HCT116 (cell line): ENCODE results near the gene RHBDD2. TPM values are rescaled to one million over a fixed set of nuclear protein-coding genes. Genes with fewer than 3 reads are reported as not detected.

ENCODE experiments used
- ATAC-seq: fragments of 200-7000 bp; cut with Tn5 transposase; 2 replicates; pipeline ENCODE4 v1.9.1; 2020; ENCODE audit warnings: mild to moderate bottlenecking, moderate library complexity
- BruUV-seq: library from RNA; stranded (reverse); fragments of 400-500 nt; replicated peaks from 2 replicates; lab custom pipeline; 2021; lab: Mats Ljungman, UMichigan
- CTCF ChIA-PET: fragments of 300-600 bp; sonication (Branson Sonifier 250); formaldehyde crosslinking; loops from one replicate; lab custom pipeline; 2021; ENCODE audit warnings: antibody characterized with exemption; lab: Charles Lee
- POLR2A ChIA-PET: fragments of 300-600, 350-600 bp; sonication (Branson Sonifier 250); formaldehyde crosslinking; loops from one replicate; lab custom pipeline; 2021; ENCODE audit warnings: antibody characterized with exemption; lab: Charles Lee
- RAD21 ChIA-PET, 2 experiments: fragments of 300-600 bp; sonication (Branson Sonifier 250); formaldehyde crosslinking; loops; one replicate each; lab custom pipeline; 2023; ENCODE audit warnings: low total read pairs in 2 of 2; ENCODE audit not compliant: uncharacterized antibody in 2 of 2, unreplicated experiment in 2 of 2, low non-redundant PET in 1 of 2; lab: Charles Lee
- DNase-seq: peaks from one replicate; pipeline ENCODE4 v3.0.0-alpha.2; 2010; ENCODE audit warnings: low read depth, low spot score
- H2AFZ ChIP-seq: fragments of 200-600 bp; shearing (Covaris generic), sonication (generic); 2 replicates; pipeline ENCODE4 v1.6.1; 2017; ENCODE audit warnings: low read depth, mixed run types, mixed read lengths, antibody characterized with exemption, low read length; ENCODE audit not compliant: poor library complexity, severe bottlenecking
- H3K27ac ChIP-seq: 2 replicates; pipeline ENCODE4 v1.5.1; 2012; ENCODE audit warnings: low read depth, low read length
- H3K27me3 ChIP-seq: fragments of 200-600 bp; sonication (generic); 2 replicates; pipeline ENCODE4 v1.6.1; 2016; ENCODE audit warnings: mixed run types, low read length, mixed read lengths; ENCODE audit not compliant: insufficient read depth
- H3K36me3 ChIP-seq, 2 experiments: fragments of 200-500 bp in 1 of 2; fragments of 200-600 bp in 1 of 2; sonication (Bioruptor generic) in 1 of 2; sonication (generic) in 1 of 2; 2 replicates each; pipeline versions ENCODE4 v1.5.1 to v1.6.1; 2014 to 2016; ENCODE audit warnings: low read length in 2 of 2, inconsistent platforms in 1 of 2, mixed read lengths in 1 of 2, mixed run types in 1 of 2; ENCODE audit not compliant: insufficient read depth in 2 of 2, control insufficient read depth in 1 of 2
- H3K4me1 ChIP-seq, 2 experiments: fragments of 200-600 bp in 1 of 2; sonication (generic) in 1 of 2; 2 replicates each; pipeline versions ENCODE4 v1.5.1 to v1.6.1; 2012 to 2017; ENCODE audit warnings: low read length in 2 of 2, inconsistent platforms in 1 of 2, mild to moderate bottlenecking in 1 of 2, mixed read lengths in 1 of 2, mixed run types in 1 of 2, moderate library complexity in 1 of 2; ENCODE audit not compliant: insufficient read depth in 2 of 2, control insufficient read depth in 1 of 2
- H3K4me2 ChIP-seq: fragments of 200-600 bp; sonication (generic); 2 replicates; pipeline ENCODE4 v1.6.1; 2017; ENCODE audit warnings: mixed run types, low read length, mixed read lengths
- H3K4me3 ChIP-seq, 2 experiments: fragments of 200-600 bp in 1 of 2; sonication (generic) in 1 of 2; replicated peaks in 1 of 2; 2 replicates each; pipeline ENCODE4 v1.5.1; 2011 to 2016; ENCODE audit warnings: low read length in 2 of 2, control low read depth in 1 of 2, low read depth in 1 of 2, mild to moderate bottlenecking in 1 of 2, mixed read lengths in 1 of 2, mixed run types in 1 of 2
- H3K79me2 ChIP-seq: fragments of 200-600 bp; sonication (generic); 2 replicates; pipeline ENCODE4 v1.6.1; 2017; ENCODE audit warnings: mild to moderate bottlenecking, mixed run types, low read length, moderate library complexity, mixed read lengths; ENCODE audit not compliant: insufficient read depth
- H3K9ac ChIP-seq: fragments of 200-600 bp; sonication (generic); 2 replicates; pipeline ENCODE4 v1.6.1; 2016; ENCODE audit warnings: low read length, mixed read lengths
- H3K9me2 ChIP-seq: fragments of 200-600 bp; sonication (generic), shearing (Covaris generic); 2 replicates; pipeline ENCODE4 v1.6.1; 2017; ENCODE audit warnings: mixed run types, mild to moderate bottlenecking, moderate library complexity; ENCODE audit not compliant: insufficient read depth
- H3K9me3 ChIP-seq, 2 experiments: fragments of 200-500 bp in 1 of 2; fragments of 200-600 bp in 1 of 2; sonication (Bioruptor generic) in 1 of 2; sonication (generic) in 1 of 2; 2 replicates each; pipeline ENCODE4 v1.6.1; 2014 to 2017; ENCODE audit warnings: low read length in 2 of 2, mixed read lengths in 2 of 2, inconsistent platforms in 1 of 2, low read depth in 1 of 2, mild to moderate bottlenecking in 1 of 2, mixed run types in 1 of 2, moderate library complexity in 1 of 2; ENCODE audit not compliant: control insufficient read depth in 1 of 2, insufficient read depth in 1 of 2
- H4K20me1 ChIP-seq: fragments of 200-600 bp; sonication (generic), shearing (Covaris generic); 2 replicates; pipeline ENCODE4 v1.6.1; 2017; ENCODE audit warnings: mixed run types, mild to moderate bottlenecking, moderate library complexity; ENCODE audit not compliant: insufficient read depth
- EGR1 ChIP-seq: IDR thresholded peaks from 2 replicates; pipeline ENCODE4 v1.6.1; 2012; ENCODE audit warnings: low read depth
- ELF1 ChIP-seq: IDR thresholded peaks from 2 replicates; pipeline ENCODE4 v1.6.1; 2012; ENCODE audit warnings: low read depth, borderline replicate concordance
- EZH2 ChIP-seq: fragments of 200-600 bp; sonication (generic); IDR thresholded peaks from 2 replicates; pipeline ENCODE4 v1.6.1; 2017; ENCODE audit warnings: antibody characterized with exemption, mixed run types
- FOSL1 ChIP-seq: IDR thresholded peaks from 2 replicates; pipeline ENCODE4 v1.6.1; 2012; ENCODE audit warnings: low read depth
- JUND ChIP-seq: IDR thresholded peaks from 2 replicates; pipeline ENCODE4 v1.6.1; 2012
- POLR2A ChIP-seq: IDR thresholded peaks from 2 replicates; pipeline ENCODE4 v1.7.0; 2011; ENCODE audit warnings: borderline replicate concordance; ENCODE audit not compliant: insufficient read depth, insufficient read length; ENCODE audit errors: extremely low read depth
- RAD21 ChIP-seq: IDR thresholded peaks from 2 replicates; pipeline ENCODE4 v1.6.1; 2012; ENCODE audit warnings: low read depth, mild to moderate bottlenecking
- SIN3A ChIP-seq: IDR thresholded peaks from 2 replicates; pipeline ENCODE4 v1.6.1; 2012; ENCODE audit warnings: low read depth
- SP1 ChIP-seq: IDR thresholded peaks from 2 replicates; pipeline ENCODE4 v1.6.1; 2012; ENCODE audit warnings: low read depth
- SRF ChIP-seq: IDR thresholded peaks from 2 replicates; pipeline ENCODE4 v1.6.1; 2012; ENCODE audit warnings: low read depth
- TCF7L2 ChIP-seq: IDR thresholded peaks from 2 replicates; pipeline ENCODE4 v1.7.0; 2011; ENCODE audit warnings: borderline replicate concordance, inconsistent platforms; ENCODE audit not compliant: insufficient read depth, insufficient read length; ENCODE audit errors: extremely low read depth
- YY1 ChIP-seq: IDR thresholded peaks from 2 replicates; pipeline ENCODE4 v1.6.1; 2011; ENCODE audit warnings: low read length, low read depth, moderate library complexity, mild to moderate bottlenecking; ENCODE audit not compliant: insufficient replicate concordance; ENCODE audit errors: extremely low read depth
- ZFX ChIP-seq: fragments of 450-650 bp; IDR thresholded peaks from 2 replicates; pipeline ENCODE4 v1.6.1; 2017
- ZNF274 ChIP-seq: fragments of 200-500 bp; sonication (Bioruptor generic); IDR thresholded peaks from 2 replicates; pipeline ENCODE4 v1.6.1; 2014; ENCODE audit warnings: mild to moderate bottlenecking, low read depth, low read length, inconsistent platforms
- intact Hi-C: fragments of 100-400 bp; cut with micrococcal nuclease; formaldehyde crosslinking; loops from 2 replicates; pipeline ENCODE4 v1.10.0; 2022
- total RNA-seq: library from RNA; stranded (reverse); gene quantifications from one replicate; pipeline ENCODE4 v1.2.1, GENCODE V29; 2021; ENCODE audit not compliant: unreplicated experiment
- TF ChIP-seq, protein P1 (sequence below): IDR thresholded peaks from 2 replicates; pipeline ENCODE4 v1.6.1; 2012
- TF ChIP-seq, protein P2 (sequence below), 3 experiments: fragments of 200-600 bp in 1 of 3; sonication (generic) in 1 of 3; IDR thresholded peaks in 2 of 3; conservative IDR thresholded peaks in 1 of 3; 2 replicates each; pipeline ENCODE4 v1.5.1; 2012 to 2017; ENCODE audit warnings: low read depth in 2 of 3, low read length in 2 of 3, antibody characterized with exemption in 1 of 3, borderline replicate concordance in 1 of 3, control low read depth in 1 of 3, mild to moderate bottlenecking in 1 of 3, mixed read lengths in 1 of 3, mixed run types in 1 of 3, moderate library complexity in 1 of 3; ENCODE audit not compliant: insufficient read depth in 1 of 3

Gene RHBDD2
- total RNA-seq, 1 experiment from 2014 or later, result 42.9 TPM

DNA sequence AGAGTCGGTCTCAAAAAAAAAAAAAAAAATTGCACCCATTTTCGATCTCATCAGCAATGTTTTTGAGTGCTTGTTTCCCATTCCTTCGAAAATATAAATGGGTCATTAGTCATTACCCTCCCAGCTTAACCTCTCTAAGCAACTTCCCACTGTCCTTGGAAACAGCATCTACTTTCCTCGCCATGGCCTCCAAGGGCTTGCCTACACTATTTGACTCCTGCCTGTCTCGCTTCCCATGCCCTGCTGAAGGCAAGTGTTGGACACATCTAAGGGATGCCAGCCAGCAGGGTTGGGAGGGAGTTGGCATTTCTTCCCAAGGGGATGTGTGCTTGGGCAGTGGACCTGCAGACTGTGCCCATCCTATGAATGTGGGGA lies 12.7 kb upstream of the RHBDD2 start:
- H3K79me2 ChIP-seq, result no peaks in the 10 kb centered on the region
- TF ChIP-seq RAD21 (no peak), SP1 (no peak), TCF7L2 (no peak), EZH2 (no peak), FOSL1 (no peak), SRF (no peak), JUND (no peak), ELF1 (no peak), EGR1 (no peak), SIN3A (no peak), ZNF274 (no peak), YY1 (no peak), POLR2A (no peak), ZFX (no peak)
- TF ChIP-seq, protein P1, sequence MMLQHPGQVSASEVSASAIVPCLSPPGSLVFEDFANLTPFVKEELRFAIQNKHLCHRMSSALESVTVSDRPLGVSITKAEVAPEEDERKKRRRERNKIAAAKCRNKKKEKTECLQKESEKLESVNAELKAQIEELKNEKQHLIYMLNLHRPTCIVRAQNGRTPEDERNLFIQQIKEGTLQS, result no peak
- TF ChIP-seq, protein P2, sequence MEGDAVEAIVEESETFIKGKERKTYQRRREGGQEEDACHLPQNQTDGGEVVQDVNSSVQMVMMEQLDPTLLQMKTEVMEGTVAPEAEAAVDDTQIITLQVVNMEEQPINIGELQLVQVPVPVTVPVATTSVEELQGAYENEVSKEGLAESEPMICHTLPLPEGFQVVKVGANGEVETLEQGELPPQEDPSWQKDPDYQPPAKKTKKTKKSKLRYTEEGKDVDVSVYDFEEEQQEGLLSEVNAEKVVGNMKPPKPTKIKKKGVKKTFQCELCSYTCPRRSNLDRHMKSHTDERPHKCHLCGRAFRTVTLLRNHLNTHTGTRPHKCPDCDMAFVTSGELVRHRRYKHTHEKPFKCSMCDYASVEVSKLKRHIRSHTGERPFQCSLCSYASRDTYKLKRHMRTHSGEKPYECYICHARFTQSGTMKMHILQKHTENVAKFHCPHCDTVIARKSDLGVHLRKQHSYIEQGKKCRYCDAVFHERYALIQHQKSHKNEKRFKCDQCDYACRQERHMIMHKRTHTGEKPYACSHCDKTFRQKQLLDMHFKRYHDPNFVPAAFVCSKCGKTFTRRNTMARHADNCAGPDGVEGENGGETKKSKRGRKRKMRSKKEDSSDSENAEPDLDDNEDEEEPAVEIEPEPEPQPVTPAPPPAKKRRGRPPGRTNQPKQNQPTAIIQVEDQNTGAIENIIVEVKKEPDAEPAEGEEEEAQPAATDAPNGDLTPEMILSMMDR (IDR thresholded peaks at IDR 0.05 in 2 of 3, conservative IDR thresholded peaks at IDR 0.05 in 1 of 3; ENCODE audit: borderline replicate concordance in 1 of 3, insufficient read depth in 1 of 3, low read depth in 2 of 3, low read length in 2 of 3), result no peak
- POLR2A ChIA-PET, result interaction anchor here (1.0 to 1.5 kb wide), 2 partner anchors 128 to 154 kb away, joined by 3 to 4 read pairs; no protein-coding TSS in a partner anchor
- peak overlapping the region; percentile 56 for H3K4me2 ChIP-seq
- H4K20me1 ChIP-seq, result no peaks in the 10 kb centered on the region
- H3K9me2 ChIP-seq, result no peaks in the 10 kb centered on the region
- DNase-seq (no peak), ATAC-seq (peak; percentile 75)
- intact Hi-C loops, result loop anchor here (1.0 to 2.0 kb wide), 2 partner anchors 154 to 265 kb away; no protein-coding TSS in a partner anchor
- no peaks in the 10 kb centered on the region for H3K9me3 ChIP-seq
- RAD21 ChIA-PET, result interaction anchor here (1.4 to 1.5 kb wide), 2 partner anchors 154 kb away, joined by 16 to 22 read pairs; no protein-coding TSS in a partner anchor
- BruUV-seq, result no TSS peak
- H3K4me3 ChIP-seq, result no peak overlapping the region
- no peak overlapping the region for H2AFZ ChIP-seq
- CTCF ChIA-PET, result interaction anchor here (0.7 to 3.6 kb wide), 8 partner anchors 8 to 155 kb away, joined by 3 to 72 read pairs (median 5); no protein-coding TSS in a partner anchor
- H3K4me1 ChIP-seq, result peaks cover 0 to 8% of the 10 kb centered on the region in 2 experiments; a peak in 2 of 4 replicates
- no peaks in the 10 kb centered on the region for H3K36me3 ChIP-seq
- H3K9ac ChIP-seq, result no peak overlapping the region
- no peak overlapping the region for H3K27ac ChIP-seq
- no peaks in the 10 kb centered on the region for H3K27me3 ChIP-seq
